H1 (cell line): ENCODE measurements around the gene HS6ST2. TPM values are rescaled to one million over a fixed set of nuclear protein-coding genes. Genes with fewer than 3 reads are reported as not detected.

ENCODE experiments used
- CTCF ChIA-PET: fragments of 300-600 bp; sonication (Branson Sonifier 250); formaldehyde crosslinking; loops from one replicate; lab custom pipeline; 2021; ENCODE audit not compliant: partially characterized antibody; lab: Charles Lee
- POLR2A ChIA-PET: fragments of 300-600 bp; sonication (Branson Sonifier 250); formaldehyde crosslinking; loops from one replicate; lab custom pipeline; 2021; ENCODE audit warnings: inconsistent platforms; ENCODE audit not compliant: partially characterized antibody; lab: Charles Lee
- DNase-seq, 2 experiments: peaks; one replicate each; pipeline versions ENCODE4 v3.0.0 to v3.0.0-alpha.2; 2010 to 2022; ENCODE audit warnings: low spot score in 2 of 2, low read depth in 1 of 2, mixed read lengths in 1 of 2
- FAIRE-seq: peaks from 2 replicates; lab custom pipeline; 2011; peaks lifted over from hg19 to GRCh38; lab: Jason Lieb, UNC
- H2AFZ ChIP-seq: 2 replicates; pipeline ENCODE4 v1.8.1; 2012; ENCODE audit warnings: low read length, inconsistent platforms
- H2AK5ac ChIP-seq: 2 replicates; pipeline ENCODE4 v1.6.1; 2013; ENCODE audit warnings: low read depth, low read length
- H2BK120ac ChIP-seq: replicated peaks from 2 replicates; pipeline ENCODE3; 2013; ENCODE audit warnings: low read depth, low read length, inconsistent platforms
- H2BK12ac ChIP-seq: 2 replicates; pipeline ENCODE4 v1.6.1; 2013; ENCODE audit warnings: low read depth, low read length
- H2BK15ac ChIP-seq: 2 replicates; pipeline ENCODE4 v1.6.1; 2013; ENCODE audit warnings: low read length
- H2BK20ac ChIP-seq: 2 replicates; pipeline ENCODE4 v1.6.1; 2013; ENCODE audit warnings: low read length
- H2BK5ac ChIP-seq: 2 replicates; pipeline ENCODE4 v1.6.1; 2013; ENCODE audit warnings: low read depth, low read length
- H3K14ac ChIP-seq: 2 replicates; pipeline ENCODE4 v1.6.1; 2013; ENCODE audit warnings: inconsistent platforms; ENCODE audit not compliant: insufficient read length
- H3K18ac ChIP-seq: 2 replicates; pipeline ENCODE4 v1.6.1; 2013; ENCODE audit warnings: low read length; ENCODE audit errors: extremely low read depth
- H3K23ac ChIP-seq: 2 replicates; pipeline ENCODE4 v1.6.1; 2013; ENCODE audit warnings: inconsistent platforms; ENCODE audit not compliant: insufficient read length
- H3K23me2 ChIP-seq: 2 replicates; pipeline ENCODE4 v1.6.1; 2013; ENCODE audit warnings: low read depth, low read length
- H3K27ac ChIP-seq: 2 replicates; pipeline ENCODE4 v1.6.1; 2011; ENCODE audit warnings: low read depth, low read length, inconsistent platforms
- H3K27me3 ChIP-seq, 4 experiments: replicated peaks in 1 of 4; 1 replicate in 1 of 4; 2 replicates in 3 of 4; pipeline versions ENCODE4 v1.6.1 to v1.8.1; 2011 to 2013; ENCODE audit warnings: low read length in 3 of 4, mild to moderate bottlenecking in 3 of 4, inconsistent platforms in 2 of 4, mixed read lengths in 2 of 4, moderate library complexity in 1 of 4; ENCODE audit not compliant: control insufficient read depth in 3 of 4, insufficient read depth in 3 of 4; ENCODE audit errors: extremely low read depth in 1 of 4
- H3K36me3 ChIP-seq, 4 experiments: 2 replicates each; pipeline versions ENCODE4 v1.6.1 to v1.8.1; 2011 to 2013; ENCODE audit warnings: mild to moderate bottlenecking in 4 of 4, low read length in 3 of 4, moderate library complexity in 2 of 4, control low read depth in 1 of 4, inconsistent platforms in 1 of 4; ENCODE audit not compliant: insufficient read depth in 4 of 4, control insufficient read depth in 2 of 4
- H3K4ac ChIP-seq: replicated peaks from 2 replicates; pipeline ENCODE3; 2013; ENCODE audit warnings: low read length, low read depth, mixed read lengths, inconsistent platforms; ENCODE audit not compliant: insufficient read length
- H3K4me1 ChIP-seq, 4 experiments: replicated peaks in 1 of 4; 1 replicate in 1 of 4; 2 replicates in 3 of 4; pipeline versions ENCODE4 v1.6.1 to v1.8.1; 2011 to 2013; ENCODE audit warnings: low read length in 3 of 4, inconsistent platforms in 2 of 4, mixed read lengths in 1 of 4; ENCODE audit not compliant: insufficient read depth in 4 of 4, control insufficient read depth in 3 of 4
- H3K4me2 ChIP-seq, 2 experiments: 2 replicates each; pipeline versions ENCODE4 v1.6.1 to v1.8.1; 2011 to 2013; ENCODE audit warnings: low read depth in 2 of 2, low read length in 2 of 2, control low read depth in 1 of 2, inconsistent platforms in 1 of 2, mild to moderate bottlenecking in 1 of 2; ENCODE audit not compliant: insufficient read depth in 1 of 2
- H3K4me3 ChIP-seq, 4 experiments: fragments of 200-600, 300-600 bp in 1 of 4; sonication (generic), shearing (Covaris generic), sonication (Bioruptor Twin) in 1 of 4; 2 replicates each; pipeline versions ENCODE4 v1.5.1 to v1.8.1; 2011 to 2016; ENCODE audit warnings: low read length in 4 of 4, low read depth in 3 of 4, control low read depth in 2 of 4, inconsistent platforms in 2 of 4, mild to moderate bottlenecking in 2 of 4, mixed read lengths in 1 of 4, moderate library complexity in 1 of 4; ENCODE audit not compliant: insufficient read depth in 2 of 4; ENCODE audit errors: extremely low read depth in 1 of 4
- H3K56ac ChIP-seq: replicated peaks from 2 replicates; pipeline ENCODE3; 2013; ENCODE audit warnings: low read depth, mild to moderate bottlenecking, mixed read lengths, low read length, inconsistent platforms; ENCODE audit not compliant: insufficient read length
- H3K79me1 ChIP-seq: 2 replicates; pipeline ENCODE4 v1.6.1; 2013; ENCODE audit warnings: low read depth, low read length, control low read depth
- H3K79me2 ChIP-seq, 2 experiments: 2 replicates each; pipeline versions ENCODE4 v1.6.1 to v1.8.1; 2012 to 2013; ENCODE audit warnings: low read length in 2 of 2, mild to moderate bottlenecking in 2 of 2, inconsistent platforms in 1 of 2; ENCODE audit not compliant: insufficient read depth in 2 of 2, control insufficient read depth in 1 of 2
- H3K9ac ChIP-seq, 4 experiments: replicated peaks in 1 of 4; 1 replicate in 1 of 4; 2 replicates in 3 of 4; pipeline versions ENCODE4 v1.6.1 to v1.8.1; 2011 to 2013; ENCODE audit warnings: low read depth in 3 of 4, low read length in 3 of 4, control low read depth in 2 of 4, mild to moderate bottlenecking in 2 of 4, moderate library complexity in 2 of 4, inconsistent platforms in 1 of 4; ENCODE audit errors: extremely low read depth in 1 of 4
- H3K9me3 ChIP-seq, 2 experiments: 2 replicates each; pipeline versions ENCODE4 v1.6.1 to v1.8.1; 2012 to 2013; ENCODE audit warnings: mild to moderate bottlenecking in 2 of 2, moderate library complexity in 2 of 2, control low read depth in 1 of 2, inconsistent platforms in 1 of 2, low read depth in 1 of 2, low read length in 1 of 2, mixed read lengths in 1 of 2; ENCODE audit not compliant: insufficient read depth in 2 of 2
- H4K20me1 ChIP-seq, 2 experiments: replicated peaks in 1 of 2; 2 replicates each; pipeline versions ENCODE3 to v1.8.1; 2011 to 2013; ENCODE audit warnings: inconsistent platforms in 2 of 2, low read length in 2 of 2, mild to moderate bottlenecking in 1 of 2; ENCODE audit not compliant: insufficient read depth in 2 of 2, control insufficient read depth in 1 of 2
- H4K5ac ChIP-seq: 2 replicates; pipeline ENCODE4 v1.6.1; 2013; ENCODE audit warnings: low read length, low read depth, mixed read lengths, inconsistent platforms; ENCODE audit not compliant: insufficient read length
- H4K8ac ChIP-seq: 2 replicates; pipeline ENCODE4 v1.8.0; 2013; ENCODE audit warnings: mild to moderate bottlenecking, moderate library complexity, low read length, inconsistent platforms; ENCODE audit not compliant: insufficient read depth; ENCODE audit errors: extremely low read depth
- H4K91ac ChIP-seq: replicated peaks from 2 replicates; pipeline ENCODE3; 2013; ENCODE audit warnings: low read length, mixed read lengths, inconsistent platforms; ENCODE audit not compliant: insufficient read length
- CBX5 ChIP-seq: fragments of 300-800, 300-1000 bp; sonication (generic); IDR thresholded peaks from 2 replicates; pipeline ENCODE4 v1.7.1; 2016; ENCODE audit warnings: antibody characterized with exemption, low read length, low read depth
- CTBP2 ChIP-seq: IDR thresholded peaks from 2 replicates; pipeline ENCODE4 v1.7.0; 2011; ENCODE audit warnings: borderline replicate concordance, mild to moderate bottlenecking, moderate library complexity, mixed read lengths, low read length; ENCODE audit not compliant: insufficient read depth, insufficient read length
- GTF2F1 ChIP-seq: IDR thresholded peaks from 2 replicates; pipeline ENCODE4 v1.6.1; 2012; ENCODE audit warnings: low read depth, low read length, improper control_type of control experiment, borderline replicate concordance
- HDAC2 ChIP-seq, 2 experiments: fragments of 300-600 bp in 1 of 2; sonication (generic) in 1 of 2; IDR thresholded peaks; 2 replicates each; pipeline ENCODE4 v1.6.1; 2011 to 2012; ENCODE audit warnings: low read depth in 2 of 2, low read length in 2 of 2, mild to moderate bottlenecking in 2 of 2, moderate library complexity in 2 of 2, borderline replicate concordance in 1 of 2, inconsistent platforms in 1 of 2
- KDM5A ChIP-seq: fragments of 200-600 bp; IDR thresholded peaks from 2 replicates; pipeline ENCODE4 v1.7.1; 2012; ENCODE audit warnings: mild to moderate bottlenecking, low read length, inconsistent platforms, mixed read lengths
- MAFK ChIP-seq: IDR thresholded peaks from 2 replicates; pipeline ENCODE4 v1.6.1; 2012; ENCODE audit warnings: low read depth, mild to moderate bottlenecking, improper control_type of control experiment, low read length
- NANOG ChIP-seq: IDR thresholded peaks from 2 replicates; pipeline ENCODE4 v1.6.1; 2011; ENCODE audit warnings: low read length, low read depth, mild to moderate bottlenecking, inconsistent platforms; ENCODE audit not compliant: insufficient read depth, poor library complexity, severe bottlenecking
- POU5F1 ChIP-seq: IDR thresholded peaks from 2 replicates; pipeline ENCODE4 v1.6.1; 2011; ENCODE audit warnings: low read depth, mild to moderate bottlenecking, low read length, moderate library complexity
- RXRA ChIP-seq: IDR thresholded peaks from 2 replicates; pipeline ENCODE4 v1.6.1; 2011; ENCODE audit warnings: low read depth, mild to moderate bottlenecking, low read length, moderate library complexity; ENCODE audit not compliant: insufficient read depth
- SIRT6 ChIP-seq: IDR thresholded peaks from one replicate; pipeline ENCODE4 v1.7.1; 2012; ENCODE audit warnings: low read length, inconsistent platforms
- SRF ChIP-seq: IDR thresholded peaks from 2 replicates; pipeline ENCODE4 v1.6.1; 2011; ENCODE audit warnings: mild to moderate bottlenecking, low read depth, low read length, moderate library complexity
- USF2 ChIP-seq: IDR thresholded peaks from 2 replicates; pipeline ENCODE4 v1.6.1; 2011; ENCODE audit warnings: low read length, improper control_type of control experiment
- ZNF274 ChIP-seq: IDR thresholded peaks from 2 replicates; pipeline ENCODE4 v1.7.0; 2012; ENCODE audit warnings: low read length, borderline replicate concordance; ENCODE audit errors: extremely low read depth
- WGBS, 2 experiments: shearing (Covaris generic) in 1 of 2; methylation state at CpG; one replicate each; pipeline versions ENCODE4 v1.1.6 to v1.1.7; 2013 to 2015; ENCODE audit warnings: low lambda C conversion rate in 2 of 2, mixed read lengths in 2 of 2, inconsistent platforms in 1 of 2, low coverage in 1 of 2, missing lambda C conversion rate in 1 of 2; ENCODE audit not compliant: insufficient replicate concordance in 2 of 2, insufficient coverage in 1 of 2, insufficient read length in 1 of 2; ENCODE audit errors: extremely low coverage in 1 of 2, missing lambda C conversion rate in 1 of 2; 5-methylcytosine and 5-hydroxymethylcytosine counted together
- polyA plus RNA-seq, 7 experiments: library from polyadenylated mRNA; depleted of rRNA in 3 of 7; stranded (reverse) in 5 of 7; unstranded in 2 of 7; fragments of >200 nt in 5 of 7; fragments of 200-250 nt in 2 of 7; gene quantifications; 1 replicate in 5 of 7; 2 replicates in 1 of 7; 4 replicates in 1 of 7; pipeline versions ENCODE4 v1.2.1 to v1.2.3, GENCODE V29; 2011 to 2013; ENCODE audit warnings: missing spikeins in 2 of 7, mixed read lengths in 2 of 7
- total RNA-seq: library from RNA; stranded (reverse); fragmentation: NEBNext Ultra II Directional; extraction: Animal tissue kit (Norgen Biotek cat#: 25700); gene quantifications from 2 replicates; pipeline ENCODE4 v1.2.1, GENCODE V29; 2021

Gene HS6ST2
- total and polyA plus RNA-seq, 2 of the 8 experiments (the other 6 are each of a cell fraction or from before 2014, with no cell fraction given): 3.9 TPM

GRCh38 chrX:132622130-132622529, 336.3 kb downstream of the HS6ST2 start:
- Histone ChIP-seq H3K18ac (no peak overlapping the region), H3K4me1 (no peaks in the 10 kb centered on the region), H2AK5ac (no peak overlapping the region), H3K79me1 (no peaks in the 10 kb centered on the region), H4K8ac (no peak overlapping the region), H3K27ac (no peak overlapping the region), H4K5ac (no peak overlapping the region), H3K14ac (no peak overlapping the region), H3K4ac (no peak overlapping the region), H2BK120ac (no peak overlapping the region), H3K4me3 (no peak overlapping the region), H3K27me3 (no peaks in the 10 kb centered on the region), H3K36me3 (no peaks in the 10 kb centered on the region), H4K91ac (no peak overlapping the region), H3K4me2 (no peak overlapping the region), H3K23me2 (no peaks in the 10 kb centered on the region), H3K23ac (no peak overlapping the region), H2BK12ac (no peak overlapping the region), H2BK20ac (no peak overlapping the region), H2BK15ac (no peak overlapping the region), H3K56ac (no peak overlapping the region), H4K20me1 (no peaks in the 10 kb centered on the region), H3K79me2 (no peaks in the 10 kb centered on the region), H2BK5ac (no peak overlapping the region), H3K9me3 (no peaks in the 10 kb centered on the region), H2AFZ (no peak overlapping the region), H3K9ac (no peak overlapping the region)
- 93% methylated on average over 3 of the region's 4 CpGs; no CpG with 5 or more reads in 1 of the 2 experiments for WGBS, 2 experiments
- TF ChIP-seq RXRA (no peak), KDM5A (no peak), SRF (no peak), MAFK (no peak), ZNF274 (no peak), SIRT6 (no peak), NANOG (no peak), POU5F1 (no peak), GTF2F1 (no peak), CTBP2 (no peak), CBX5 (no peak), HDAC2 (IDR thresholded peaks at IDR 0.05; ENCODE audit: borderline replicate concordance in 1 of 2, low read depth in 2 of 2, low read length in 2 of 2) (no peak), USF2 (no peak)
- no peak for FAIRE-seq
- ChIA-PET CTCF (interaction anchor here (1.3 to 1.7 kb wide), 3 partner anchors 9 to 20 kb away, joined by 4 to 12 read pairs (median 5); no protein-coding TSS in a partner anchor), POLR2A (no interaction called here)
- DNase-seq: no peak
